ENCODE results near the gene XDH. TPM values are rescaled to one million over a fixed set of nuclear protein-coding genes. Genes with fewer than 3 reads are reported as not detected.

Gene XDH
- total and polyA plus RNA-seq, 12 donors = 0.01 to 0.16 (median 0.08) TPM; not detected in 7

- TF ChIP-seq, protein P1, sequence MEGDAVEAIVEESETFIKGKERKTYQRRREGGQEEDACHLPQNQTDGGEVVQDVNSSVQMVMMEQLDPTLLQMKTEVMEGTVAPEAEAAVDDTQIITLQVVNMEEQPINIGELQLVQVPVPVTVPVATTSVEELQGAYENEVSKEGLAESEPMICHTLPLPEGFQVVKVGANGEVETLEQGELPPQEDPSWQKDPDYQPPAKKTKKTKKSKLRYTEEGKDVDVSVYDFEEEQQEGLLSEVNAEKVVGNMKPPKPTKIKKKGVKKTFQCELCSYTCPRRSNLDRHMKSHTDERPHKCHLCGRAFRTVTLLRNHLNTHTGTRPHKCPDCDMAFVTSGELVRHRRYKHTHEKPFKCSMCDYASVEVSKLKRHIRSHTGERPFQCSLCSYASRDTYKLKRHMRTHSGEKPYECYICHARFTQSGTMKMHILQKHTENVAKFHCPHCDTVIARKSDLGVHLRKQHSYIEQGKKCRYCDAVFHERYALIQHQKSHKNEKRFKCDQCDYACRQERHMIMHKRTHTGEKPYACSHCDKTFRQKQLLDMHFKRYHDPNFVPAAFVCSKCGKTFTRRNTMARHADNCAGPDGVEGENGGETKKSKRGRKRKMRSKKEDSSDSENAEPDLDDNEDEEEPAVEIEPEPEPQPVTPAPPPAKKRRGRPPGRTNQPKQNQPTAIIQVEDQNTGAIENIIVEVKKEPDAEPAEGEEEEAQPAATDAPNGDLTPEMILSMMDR (IDR thresholded peaks at IDR 0.05) = no peak
- no peaks in the 10 kb centered on the region for H3K36me3 ChIP-seq
- H3K4me1 ChIP-seq = peaks cover 0 to 23% (median 0%) of the 10 kb centered on the region in 9 donors
- no peak overlapping the region for H3K27ac ChIP-seq
- intact Hi-C loops (cut with DNase I) = loop anchor here in 9 of 10 donors (2.0 to 10.0 kb wide), 14 partner anchors 61 to 621 kb away; partner anchors contain the start of gene EHD3 (in 5 of the 9)
- no peak for DNase-seq
- H3K27me3 ChIP-seq = no peaks in the 10 kb centered on the region
- no peak overlapping the region for H3K4me3 ChIP-seq
- no peaks in the 10 kb centered on the region for H3K9me3 ChIP-seq
- peak in 3 of 8 donors; percentile 10 to 35 (median 28) for ATAC-seq
- 72 to 79% methylated on average over 5 of the region's 5 CpGs for WGBS, 2 donors
Observed at GRCh38 chr2:31333046-31333445, 81.5 kb downstream of the XDH start.

DNA sequence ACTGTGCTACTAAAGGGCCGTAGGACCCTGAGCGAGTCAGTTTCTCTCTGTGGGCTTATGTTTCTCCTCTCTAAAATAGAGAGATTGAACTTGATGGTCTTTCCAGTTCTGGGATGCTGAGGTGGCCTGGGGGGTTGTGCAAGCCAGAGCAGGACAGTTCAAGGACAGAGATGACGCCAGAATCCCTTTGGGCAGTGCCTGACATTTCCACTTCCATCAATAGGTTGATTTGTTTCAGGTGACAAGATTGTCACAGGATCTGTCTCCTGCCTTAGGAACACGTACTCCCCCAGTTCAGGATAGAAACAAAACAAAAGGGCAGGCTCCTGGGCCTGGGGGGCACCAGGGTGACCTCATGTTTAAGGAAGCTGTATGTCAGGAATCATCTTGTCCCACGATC lies 82.0 kb downstream of the XDH start:
- Histone ChIP-seq H3K9me3 (no peaks in the 10 kb centered on the region), H3K36me3 (no peaks in the 10 kb centered on the region), H3K27ac (no peak overlapping the region), H3K4me1 (peaks cover 0 to 23% (median 0%) of the 10 kb centered on the region in 9 donors), H3K4me3 (no peak overlapping the region), H3K27me3 (no peaks in the 10 kb centered on the region)
- intact Hi-C loops (cut with DNase I) = loop anchor here in 9 of 10 donors (2.0 to 10.0 kb wide), 14 partner anchors 60 to 620 kb away; partner anchors contain the start of gene EHD3 (in 5 of the 9)
- DNase-seq = no peak
- WGBS, 2 donors = 67 to 72% methylated on average over 5 of the region's 5 CpGs
- ATAC-seq = peak in 1 of 8 donors; percentile 5
- TF ChIP-seq, protein P1 (IDR thresholded peaks at IDR 0.05) = no peak

GRCh38 chr2:31331156-31331555 lies 83.4 kb downstream of the XDH start:
- WGBS, 2 donors = 51 to 62% methylated on average over 8 of the region's 8 CpGs
- no peak overlapping the region for H3K4me3 ChIP-seq
- no peaks in the 10 kb centered on the region for H3K27me3 ChIP-seq
- ATAC-seq (no peak), DNase-seq (no peak)
- TF ChIP-seq, protein P1 (IDR thresholded peaks at IDR 0.05) = no peak
- no peaks in the 10 kb centered on the region for H3K9me3 ChIP-seq
- H3K36me3 ChIP-seq = no peaks in the 10 kb centered on the region
- H3K4me1 ChIP-seq = peaks cover 0 to 23% (median 0%) of the 10 kb centered on the region in 9 donors
- H3K27ac ChIP-seq = no peak overlapping the region
- intact Hi-C loops (cut with DNase I) = loop anchor here in 8 of 10 donors (5.0 to 10.0 kb wide), 9 partner anchors 59 to 619 kb away; partner anchors contain the start of gene EHD3 (in 5 of the 8)

DNA sequence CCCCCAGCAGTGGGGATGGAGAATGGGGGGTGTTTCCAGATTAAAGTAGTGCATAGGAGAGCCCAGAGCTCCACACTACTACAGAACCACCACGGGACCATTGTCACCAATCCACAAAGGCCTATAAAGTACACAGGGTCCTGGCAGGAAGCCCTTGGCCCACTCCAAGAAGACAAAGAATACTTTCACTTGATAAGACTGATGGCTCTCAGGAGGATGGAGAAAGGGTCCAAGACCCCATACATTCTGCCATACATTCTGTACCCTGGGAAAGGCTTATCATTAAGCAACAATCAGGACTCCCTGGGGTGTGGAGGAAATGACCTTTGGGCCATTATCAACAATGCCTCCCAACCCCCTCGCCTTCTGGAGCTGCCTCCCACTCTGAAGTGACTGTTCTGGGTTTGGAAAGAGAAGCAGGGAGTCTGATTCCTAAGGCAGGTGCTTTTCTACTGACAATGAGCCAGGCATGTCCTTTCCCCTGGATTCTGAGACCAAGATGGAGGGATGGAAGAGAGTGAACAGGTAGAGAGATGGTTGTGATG lies 85.4 kb downstream of the XDH start:
- Histone ChIP-seq H3K36me3 (no peaks in the 10 kb centered on the region), H3K4me3 (no peak overlapping the region), H3K27ac (no peak overlapping the region), H3K27me3 (no peaks in the 10 kb centered on the region), H3K4me1 (peaks cover 0 to 23% (median 0%) of the 10 kb centered on the region in 9 donors), H3K9me3 (no peaks in the 10 kb centered on the region)
- DNase-seq (no peak), ATAC-seq (peak in 1 of 8 donors; percentile 26)
- intact Hi-C loops (cut with DNase I) = loop anchor here in 2 of 10 donors (5.0 to 10.0 kb wide), 2 partner anchors 97 to 344 kb away; partner anchors contain the start of gene EHD3 (in 1 of the 2)
- TF ChIP-seq, protein P1 (IDR thresholded peaks at IDR 0.05) = no peak
- 52 to 54% methylated on average over 2 of the region's 2 CpGs for WGBS, 2 donors
